ENCODE data around the gene CSTPP1. TPM values are rescaled to one million over a fixed set of nuclear protein-coding genes. Genes with fewer than 3 reads are reported as not detected.

The CSTPP1 gene
- total RNA-seq, 3 donors from 2014 or later (not counting 1 experiment from before 2014, with no cell fraction given) = 16.2 to 17.8 (median 16.9) TPM

DNA sequence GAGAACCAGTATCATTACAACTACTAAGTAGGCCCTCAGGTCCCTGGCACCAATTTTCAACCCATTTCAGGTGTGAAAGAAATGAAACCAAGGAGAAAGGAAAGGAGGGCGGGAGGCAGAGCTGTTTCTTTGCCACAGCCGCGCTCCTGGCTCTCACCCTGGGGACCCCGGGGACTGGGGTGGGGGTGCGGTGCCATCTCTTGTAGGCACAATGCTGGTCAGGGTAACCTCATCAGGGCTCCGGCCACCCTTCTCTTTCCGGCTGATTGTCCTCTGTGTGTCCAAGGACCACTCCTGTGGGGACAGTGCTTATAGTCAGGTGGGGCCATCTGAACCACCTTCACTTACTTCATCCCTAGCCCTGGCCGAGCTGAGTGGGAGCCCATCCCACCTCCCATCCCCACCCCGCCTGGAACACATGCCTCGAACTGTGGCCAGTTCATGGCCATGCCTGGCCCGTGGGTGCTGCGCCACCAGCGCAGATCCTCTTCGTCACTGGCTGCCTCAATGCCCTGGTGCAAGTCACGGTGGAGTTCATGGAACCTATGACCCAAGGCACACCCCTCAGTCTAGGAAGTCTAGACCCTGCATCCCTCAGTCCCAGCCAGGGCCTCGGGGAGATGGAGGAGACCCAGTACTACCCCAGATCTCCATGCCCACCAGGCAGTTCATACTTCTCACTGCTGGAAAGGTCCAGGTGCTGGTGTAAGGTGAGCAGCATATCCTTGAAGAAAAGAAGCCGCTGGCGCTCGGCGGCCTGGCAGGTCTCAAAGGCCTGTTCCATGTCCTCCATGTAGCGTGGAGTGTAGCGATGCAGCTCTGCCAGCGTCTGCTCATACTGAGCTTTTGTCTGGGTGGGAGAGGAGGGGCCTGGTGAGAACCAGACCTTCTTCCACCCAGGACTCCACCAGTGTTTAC, 242.4 kb downstream of the CSTPP1 start:
- Mint-ChIP-seq H3K4me3 (peak overlapping the region; percentile 25), H3K27me3 (ENCODE audit: low read depth in 2 of 2) (peaks cover 0 to 3% of the 10 kb centered on the region in 2 donors), H3K4me1 (peaks cover 18 to 26% of the 10 kb centered on the region in 2 donors), H3K36me3 (no peaks in the 10 kb centered on the region), H3K27ac (peak overlapping the region in 1 of 2 donors; percentile 31), H3K9me3 (no peaks in the 10 kb centered on the region)
- 96% methylated on average over 22 of the region's 23 CpGs for WGBS (ENCODE audit: insufficient coverage)
- intact Hi-C loops (cut with micrococcal nuclease) = loop anchor here (10.0 kb wide), 1 partner anchor 226 kb away; the partner anchor contains the start of gene SLC39A13
- H3K27me3 ChIP-seq (ENCODE audit: control insufficient read depth, insufficient read depth, low read length) = peaks cover under 1% of the 10 kb centered on the region
- peaks cover 5% of the 10 kb centered on the region for H3K36me3 ChIP-seq (ENCODE audit: control insufficient read depth, insufficient read depth, low read length)
- H3K27ac ChIP-seq (ENCODE audit: low read length) = no peak overlapping the region
- H3K4me3 ChIP-seq (ENCODE audit: low read length) = no peak overlapping the region
- TF ChIP-seq, protein P1, sequence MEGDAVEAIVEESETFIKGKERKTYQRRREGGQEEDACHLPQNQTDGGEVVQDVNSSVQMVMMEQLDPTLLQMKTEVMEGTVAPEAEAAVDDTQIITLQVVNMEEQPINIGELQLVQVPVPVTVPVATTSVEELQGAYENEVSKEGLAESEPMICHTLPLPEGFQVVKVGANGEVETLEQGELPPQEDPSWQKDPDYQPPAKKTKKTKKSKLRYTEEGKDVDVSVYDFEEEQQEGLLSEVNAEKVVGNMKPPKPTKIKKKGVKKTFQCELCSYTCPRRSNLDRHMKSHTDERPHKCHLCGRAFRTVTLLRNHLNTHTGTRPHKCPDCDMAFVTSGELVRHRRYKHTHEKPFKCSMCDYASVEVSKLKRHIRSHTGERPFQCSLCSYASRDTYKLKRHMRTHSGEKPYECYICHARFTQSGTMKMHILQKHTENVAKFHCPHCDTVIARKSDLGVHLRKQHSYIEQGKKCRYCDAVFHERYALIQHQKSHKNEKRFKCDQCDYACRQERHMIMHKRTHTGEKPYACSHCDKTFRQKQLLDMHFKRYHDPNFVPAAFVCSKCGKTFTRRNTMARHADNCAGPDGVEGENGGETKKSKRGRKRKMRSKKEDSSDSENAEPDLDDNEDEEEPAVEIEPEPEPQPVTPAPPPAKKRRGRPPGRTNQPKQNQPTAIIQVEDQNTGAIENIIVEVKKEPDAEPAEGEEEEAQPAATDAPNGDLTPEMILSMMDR (IDR thresholded peaks at IDR 0.05) = no peak
- H3K9me3 ChIP-seq (ENCODE audit: control insufficient read depth, insufficient read depth, low read length) = no peaks in the 10 kb centered on the region
- no peak for DNase-seq
- ATAC-seq = no peak
- peaks cover 29% of the 10 kb centered on the region for H3K4me1 ChIP-seq (ENCODE audit: control insufficient read depth, insufficient read depth, low read length)

DNA sequence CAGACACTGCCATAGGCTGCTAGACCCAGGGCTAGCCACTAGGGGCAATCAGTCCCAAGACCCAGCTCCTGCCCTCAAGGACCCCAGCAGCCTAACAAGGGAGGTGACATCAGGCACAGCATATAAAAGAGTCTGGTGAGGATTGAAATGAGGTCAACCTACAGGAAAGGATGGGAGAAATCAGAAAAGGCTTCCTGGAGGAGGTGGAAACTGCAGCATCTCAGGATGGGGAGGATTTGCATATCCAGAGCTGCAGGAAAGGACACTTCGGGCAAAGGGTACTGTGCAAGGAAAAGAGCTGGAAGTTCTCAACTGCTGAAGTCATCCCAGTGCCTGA, 243.1 kb downstream of the CSTPP1 start:
- Mint-ChIP-seq H3K4me3 (peak overlapping the region; percentile 25), H3K27ac (peak overlapping the region in 1 of 2 donors; percentile 31), H3K4me1 (peaks cover 18 to 26% of the 10 kb centered on the region in 2 donors), H3K9me3 (no peaks in the 10 kb centered on the region), H3K36me3 (no peaks in the 10 kb centered on the region), H3K27me3 (ENCODE audit: low read depth in 2 of 2) (peaks cover 0 to 7% of the 10 kb centered on the region in 2 donors)
- Histone ChIP-seq H3K27me3 (ENCODE audit: control insufficient read depth, insufficient read depth, low read length) (peaks cover 7% of the 10 kb centered on the region), H3K9me3 (ENCODE audit: control insufficient read depth, insufficient read depth, low read length) (no peaks in the 10 kb centered on the region), H3K4me1 (ENCODE audit: control insufficient read depth, insufficient read depth, low read length) (peaks cover 29% of the 10 kb centered on the region), H3K36me3 (ENCODE audit: control insufficient read depth, insufficient read depth, low read length) (peaks cover 5% of the 10 kb centered on the region), H3K27ac (ENCODE audit: low read length) (no peak overlapping the region), H3K4me3 (ENCODE audit: low read length) (no peak overlapping the region)
- intact Hi-C loops (cut with micrococcal nuclease) = loop anchor here (10.0 kb wide), 1 partner anchor 225 kb away; the partner anchor contains the start of gene SLC39A13
- DNase-seq = peak in 1 of 2 donors; percentile 64
- ATAC-seq = no peak
- TF ChIP-seq, protein P1 (IDR thresholded peaks at IDR 0.05) = peak; percentile 32
- WGBS (ENCODE audit: insufficient coverage) = 100% methylated on average over 1 of the region's 1 CpG

DNA sequence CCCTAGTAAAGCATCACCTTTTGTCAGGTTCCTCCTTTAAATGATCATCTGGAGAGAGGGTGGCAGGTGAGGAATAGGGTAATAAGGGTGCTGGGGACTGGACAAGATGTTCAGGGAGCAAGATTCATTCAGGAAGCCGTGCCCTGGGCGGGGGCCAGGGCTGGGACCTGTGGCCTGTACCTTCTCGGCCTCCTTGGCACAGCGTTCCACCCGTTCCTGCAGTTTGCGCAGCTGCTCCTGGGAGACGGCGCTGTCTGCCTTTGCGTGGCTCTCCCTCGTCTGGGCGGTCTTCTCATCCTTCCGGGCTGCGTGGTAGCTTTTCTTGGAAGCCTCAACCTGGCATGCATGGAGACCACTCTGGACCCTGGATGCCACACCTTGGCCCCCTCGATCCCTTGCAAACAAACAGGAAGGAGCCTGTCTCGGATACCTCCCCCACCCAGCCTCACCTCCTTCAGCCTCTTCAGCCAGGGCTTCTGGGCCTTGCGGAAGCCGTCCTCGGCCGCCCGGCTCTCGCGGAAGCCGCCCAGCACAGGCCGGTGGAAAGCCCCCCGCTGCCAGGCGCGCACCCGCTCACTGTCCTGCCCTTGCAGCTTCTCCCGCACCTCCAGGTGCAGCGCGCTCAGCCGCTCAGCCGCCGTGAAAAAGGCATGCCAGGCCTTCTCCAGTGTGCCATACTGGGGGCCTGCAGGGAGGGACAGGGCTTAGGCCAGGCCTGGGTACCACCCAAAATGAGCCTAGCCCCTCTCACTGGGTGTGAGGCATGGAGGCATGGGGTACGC, 243.6 kb downstream of the CSTPP1 start:
- H3K9me3 Mint-ChIP-seq = no peaks in the 10 kb centered on the region
- peaks cover under 1% of the 10 kb centered on the region for H3K36me3 ChIP-seq (ENCODE audit: control insufficient read depth, insufficient read depth, low read length)
- H3K27me3 ChIP-seq (ENCODE audit: control insufficient read depth, insufficient read depth, low read length) = peaks cover 12% of the 10 kb centered on the region
- peaks cover 28% of the 10 kb centered on the region for H3K4me1 ChIP-seq (ENCODE audit: control insufficient read depth, insufficient read depth, low read length)
- no peaks in the 10 kb centered on the region for H3K36me3 Mint-ChIP-seq
- WGBS (ENCODE audit: insufficient coverage) = 95% methylated on average over 35 of the region's 35 CpGs
- no peak for DNase-seq
- H3K4me3 Mint-ChIP-seq = no peak overlapping the region
- H3K4me3 ChIP-seq (ENCODE audit: low read length) = no peak overlapping the region
- ATAC-seq = no peak
- no peak overlapping the region for H3K27ac ChIP-seq (ENCODE audit: low read length)
- TF ChIP-seq, protein P1 (IDR thresholded peaks at IDR 0.05) = no peak
- H3K27me3 Mint-ChIP-seq (ENCODE audit: low read depth in 2 of 2) = peaks cover 0 to 7% of the 10 kb centered on the region in 2 donors
- intact Hi-C loops (cut with micrococcal nuclease) = no loop called here
- no peaks in the 10 kb centered on the region for H3K9me3 ChIP-seq (ENCODE audit: control insufficient read depth, insufficient read depth, low read length)
- H3K4me1 Mint-ChIP-seq = peaks cover 18 to 26% of the 10 kb centered on the region in 2 donors
- H3K27ac Mint-ChIP-seq = no peak overlapping the region
